KG1 (cell line): ENCODE data around the gene PTPRA.

Experiments
- DNase-seq: peaks from one replicate; lab custom pipeline; 2025; lab: John Stamatoyannopoulos, UW

The PTPRA gene

GRCh38 chr20:2922957-2923356 is 49.7 kb downstream of the PTPRA start:
- no peak for DNase-seq

- DNase-seq: no peak
These were observed 57.3 kb downstream of the PTPRA start for GRCh38 chr20:2930538-2930937.

- DNase-seq: no peak
These were observed 59.2 kb downstream of the PTPRA start for GRCh38 chr20:2932498-2932897.

GRCh38 chr20:2937902-2938301 is 64.6 kb downstream of the PTPRA start:
- no peak for DNase-seq

- DNase-seq: no peak
These were observed 69.2 kb downstream of the PTPRA start for GRCh38 chr20:2942439-2942838.

- DNase-seq: no peak
These were observed 74.0 kb downstream of the PTPRA start for GRCh38 chr20:2946988-2947961.

GRCh38 chr20:2948968-2949367 is 75.7 kb downstream of the PTPRA start:
- no peak for DNase-seq

GRCh38 chr20:2952766-2953165 is 79.5 kb downstream of the PTPRA start:
- no peak for DNase-seq

GRCh38 chr20:2955257-2955970 is 82.1 kb downstream of the PTPRA start:
- no peak for DNase-seq

- DNase-seq: no peak
These were observed 83.2 kb downstream of the PTPRA start for GRCh38 chr20:2956480-2956879.

- no peak for DNase-seq
These were observed 94.6 kb downstream of the PTPRA start for GRCh38 chr20:2967841-2968240.

GRCh38 chr20:2972126-2972525 is 98.8 kb downstream of the PTPRA start:
- no peak for DNase-seq

GRCh38 chr20:2973574-2973973 is 100.3 kb downstream of the PTPRA start:
- no peak for DNase-seq

GRCh38 chr20:2978519-2978918 is 105.2 kb downstream of the PTPRA start:
- DNase-seq: no peak

GRCh38 chr20:2981646-2982045 is 108.4 kb downstream of the PTPRA start:
- DNase-seq: no peak

- no peak for DNase-seq
These were observed 110.2 kb downstream of the PTPRA start for GRCh38 chr20:2983508-2983907.

- no peak for DNase-seq
These were observed 110.8 kb downstream of the PTPRA start for GRCh38 chr20:2984028-2984501.

GRCh38 chr20:2984956-2985661 is 111.8 kb downstream of the PTPRA start:
- DNase-seq: no peak

GRCh38 chr20:2986466-2986865 is 113.2 kb downstream of the PTPRA start:
- DNase-seq: no peak

GRCh38 chr20:2987861-2988260 is 114.6 kb downstream of the PTPRA start:
- DNase-seq: no peak

GRCh38 chr20:2991532-2991931 is 118.3 kb downstream of the PTPRA start:
- DNase-seq: no peak

GRCh38 chr20:2993250-2993649 is 120.0 kb downstream of the PTPRA start:
- DNase-seq: no peak
